Stimulated activated CD8-positive, alpha-beta memory T cell treated with anti-CD3 and anti-CD28 coated beads, Interleukin-4, amount 100 ng/mL, for 48 hours (primary cell): Measurements from ENCODE around the gene EIF2S2.
"Not testable (repeated sequence)": the region's sequence is repeated elsewhere in the genome, so short reads cannot be mapped to it uniquely, and the experiment has no call there.

Source experiments
- DNase-seq: peaks from one replicate; pipeline ENCODE4 v3.0.0-alpha.2; 2020

Gene EIF2S2, protein sequence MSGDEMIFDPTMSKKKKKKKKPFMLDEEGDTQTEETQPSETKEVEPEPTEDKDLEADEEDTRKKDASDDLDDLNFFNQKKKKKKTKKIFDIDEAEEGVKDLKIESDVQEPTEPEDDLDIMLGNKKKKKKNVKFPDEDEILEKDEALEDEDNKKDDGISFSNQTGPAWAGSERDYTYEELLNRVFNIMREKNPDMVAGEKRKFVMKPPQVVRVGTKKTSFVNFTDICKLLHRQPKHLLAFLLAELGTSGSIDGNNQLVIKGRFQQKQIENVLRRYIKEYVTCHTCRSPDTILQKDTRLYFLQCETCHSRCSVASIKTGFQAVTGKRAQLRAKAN

GRCh38 chr20:34111702-34112599 is at the start of gene EIF2S2:
Gene EIF2S2, minus strand, starts transcription at chr20:34112243. Its CDS starts 133 bp downstream, at chr20:34112110.
- DNase-seq, result peak; percentile 93

DNA sequence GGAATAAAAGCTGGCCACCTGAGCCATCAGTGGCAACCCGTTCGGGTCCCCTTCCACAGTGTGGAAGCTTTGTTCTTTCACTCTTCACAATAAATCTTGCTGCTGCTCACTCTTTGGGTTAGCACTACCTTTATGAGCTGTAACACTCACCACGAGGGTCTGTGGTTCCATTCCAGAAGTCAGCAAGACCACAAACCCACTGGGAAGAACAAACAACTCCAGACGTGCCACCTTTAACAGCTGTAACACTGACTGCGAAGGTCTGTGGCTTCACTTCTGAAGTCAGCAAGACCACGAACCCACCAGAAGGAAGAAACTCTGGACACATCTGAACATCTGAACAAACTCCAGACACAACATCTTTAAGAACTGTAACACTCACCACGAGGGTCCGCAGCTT is 45.7 kb upstream of the EIF2S2 start:
- not testable (repeated sequence) for DNase-seq

GRCh38 chr20:34155836-34156235 is 43.8 kb upstream of the EIF2S2 start:
- no peak for DNase-seq

- not testable (repeated sequence) for DNase-seq
Observed at GRCh38 chr20:34153169-34153568, 41.1 kb upstream of the EIF2S2 start.

DNA sequence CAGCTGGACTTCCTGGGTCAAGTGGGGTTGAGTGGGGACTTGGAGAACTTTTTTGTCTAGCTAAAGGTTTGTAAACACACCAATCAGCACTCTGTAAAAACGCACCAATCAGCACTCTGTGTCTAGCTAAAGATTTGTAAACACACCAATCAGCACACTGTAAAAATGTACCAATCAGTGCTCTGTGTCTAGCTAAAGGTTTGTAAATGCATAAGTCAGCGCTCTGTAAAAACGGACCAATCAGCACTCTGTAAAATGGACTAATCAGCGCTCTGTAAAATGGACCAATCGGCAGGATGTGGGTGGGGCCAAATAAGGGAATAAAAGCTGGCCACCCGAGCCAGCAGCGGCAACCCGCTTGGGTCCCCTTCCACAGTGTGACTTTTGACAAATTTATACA is 40.0 kb upstream of the EIF2S2 start:
- not testable (repeated sequence) for DNase-seq

DNA sequence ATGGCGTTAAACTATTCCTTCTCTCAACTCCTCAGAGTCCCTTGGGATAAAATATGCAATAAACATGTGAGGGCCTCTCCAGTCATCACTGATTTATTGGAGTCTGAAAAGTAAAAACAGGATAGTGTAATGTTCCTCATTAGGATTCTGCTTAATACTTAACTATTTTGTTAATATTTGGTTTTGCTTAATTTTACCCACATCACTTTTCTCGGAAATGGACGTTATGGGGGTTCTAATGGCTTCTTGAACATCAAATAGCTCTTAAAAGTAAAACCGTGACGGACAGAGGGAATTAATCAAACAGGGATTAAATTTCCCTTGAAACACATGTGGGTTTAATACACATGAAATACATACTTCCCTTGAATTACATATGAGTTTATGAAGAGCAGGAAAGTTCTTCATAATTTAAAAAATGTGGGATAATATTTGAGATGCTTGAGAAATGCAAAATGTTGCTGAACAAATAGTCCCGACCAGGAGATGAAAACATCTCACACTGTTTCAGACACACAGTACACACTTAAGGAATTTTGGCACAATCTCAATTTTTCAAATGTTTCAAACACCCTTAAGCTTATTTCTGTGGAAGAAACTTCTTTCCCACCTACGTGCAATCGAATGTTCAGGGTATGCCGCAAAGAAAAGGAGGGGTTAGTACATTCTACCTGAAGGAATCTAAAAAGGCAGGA is 38.4 kb upstream of the EIF2S2 start:
- no peak for DNase-seq

DNA sequence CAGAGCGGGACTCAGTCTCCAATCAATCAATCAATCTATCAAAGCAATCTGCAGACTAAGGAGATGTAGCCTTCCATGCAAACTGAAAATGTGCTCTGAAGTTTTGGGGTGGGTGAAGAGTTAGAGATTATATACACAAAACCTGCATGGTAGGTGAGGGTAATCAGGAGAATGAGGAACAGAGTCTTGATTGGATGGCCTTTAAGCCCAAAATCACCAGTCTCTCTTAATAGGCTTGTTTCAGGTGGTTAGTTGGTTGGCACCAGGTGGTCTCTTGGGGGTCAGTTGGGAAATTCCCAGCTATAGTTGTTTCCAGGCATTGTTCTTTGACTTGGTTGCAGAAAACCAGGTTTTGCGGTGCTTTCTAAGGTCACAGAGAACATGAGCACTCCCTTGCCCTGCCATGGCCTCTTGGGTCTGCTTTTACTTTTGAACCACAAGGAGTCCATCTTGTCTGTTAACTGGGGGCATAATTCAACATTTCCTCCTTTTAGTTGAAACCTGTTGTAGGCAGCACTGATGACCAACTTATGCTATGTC is 33.3 kb upstream of the EIF2S2 start:
- DNase-seq, result no peak

GRCh38 chr20:34143951-34144350 is 31.9 kb upstream of the EIF2S2 start:
- no peak for DNase-seq

DNA sequence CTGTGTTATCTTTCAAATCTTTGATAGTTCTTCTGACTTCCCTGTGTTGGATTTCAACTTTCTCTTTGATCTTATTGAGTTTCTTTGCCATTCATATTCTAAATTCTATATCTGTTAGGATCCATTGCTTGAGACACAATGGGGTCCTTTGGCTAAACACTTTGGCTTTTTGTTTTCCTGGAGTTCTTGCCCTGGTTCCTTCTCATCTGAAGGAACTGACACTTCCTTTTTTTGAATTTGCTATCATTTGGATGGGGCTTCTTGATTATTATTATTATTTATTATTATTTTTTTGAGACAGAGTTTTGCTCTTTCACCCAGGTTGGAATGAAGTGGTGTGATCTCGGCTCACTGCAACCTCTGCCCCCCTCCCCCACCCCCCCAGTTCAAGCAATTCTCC is 30.1 kb upstream of the EIF2S2 start:
- DNase-seq, result no peak

- DNase-seq, result no peak
Observed at GRCh38 chr20:34141293-34141692, 29.2 kb upstream of the EIF2S2 start.

DNA sequence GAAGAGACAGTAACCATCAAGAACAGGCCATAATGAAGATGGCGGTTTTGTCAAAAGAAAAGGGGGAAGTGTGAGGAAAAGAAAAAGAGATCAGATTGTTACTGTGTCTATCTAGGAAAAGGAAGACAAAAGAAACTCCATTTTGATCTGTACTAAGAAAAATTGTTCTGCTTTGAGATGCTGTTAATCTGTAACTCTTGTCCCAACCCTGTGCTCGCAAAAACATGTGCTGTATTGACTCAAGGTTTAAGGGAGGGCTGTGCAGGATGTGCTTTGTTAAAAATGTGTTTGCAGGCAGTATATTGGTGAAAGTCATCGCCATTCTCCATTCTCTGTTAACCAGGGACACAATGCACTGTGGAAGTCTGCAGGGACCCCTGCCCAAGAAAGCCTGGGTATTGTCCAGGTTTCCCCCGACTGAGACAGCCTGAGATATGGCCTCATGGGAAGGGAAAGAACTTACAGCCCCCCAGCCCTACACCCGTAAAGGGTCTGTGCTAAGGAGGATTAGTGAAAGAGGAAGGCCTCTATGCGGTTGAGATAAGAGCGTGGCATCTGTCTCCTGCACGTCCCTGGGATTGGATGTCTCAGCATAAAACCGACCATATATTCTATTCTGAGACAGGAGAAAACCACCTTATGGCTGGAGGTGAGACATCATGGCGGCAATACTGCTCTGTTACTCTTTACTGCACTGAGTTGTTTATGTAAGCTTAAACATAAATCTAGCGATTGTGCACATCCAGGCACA is 23.7 kb upstream of the EIF2S2 start:
- DNase-seq, result not testable (repeated sequence)

GRCh38 chr20:34133365-34133860 is 21.4 kb upstream of the EIF2S2 start:
- DNase-seq, result not testable (repeated sequence)

DNA sequence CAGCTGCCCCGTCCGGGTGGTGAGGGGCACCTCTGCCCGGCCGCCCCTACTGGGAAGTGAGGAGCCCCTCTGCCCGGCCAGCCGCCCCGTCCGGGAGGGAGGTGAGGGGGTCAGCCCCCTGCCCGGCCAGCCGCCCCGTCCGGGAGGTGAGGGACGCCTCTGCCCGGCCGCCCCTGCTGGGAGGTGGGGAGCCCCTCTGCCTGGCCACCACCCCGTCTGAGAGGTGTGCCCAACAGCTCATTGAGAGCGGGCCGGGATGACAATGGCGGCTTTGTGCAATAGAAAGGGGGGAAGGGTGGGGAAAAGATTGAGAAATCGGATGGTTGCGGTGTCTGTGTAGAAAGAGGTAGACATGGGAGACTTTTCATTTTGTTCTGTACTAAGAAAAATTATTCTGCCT is 20.9 kb upstream of the EIF2S2 start:
- not testable (repeated sequence) for DNase-seq

DNA sequence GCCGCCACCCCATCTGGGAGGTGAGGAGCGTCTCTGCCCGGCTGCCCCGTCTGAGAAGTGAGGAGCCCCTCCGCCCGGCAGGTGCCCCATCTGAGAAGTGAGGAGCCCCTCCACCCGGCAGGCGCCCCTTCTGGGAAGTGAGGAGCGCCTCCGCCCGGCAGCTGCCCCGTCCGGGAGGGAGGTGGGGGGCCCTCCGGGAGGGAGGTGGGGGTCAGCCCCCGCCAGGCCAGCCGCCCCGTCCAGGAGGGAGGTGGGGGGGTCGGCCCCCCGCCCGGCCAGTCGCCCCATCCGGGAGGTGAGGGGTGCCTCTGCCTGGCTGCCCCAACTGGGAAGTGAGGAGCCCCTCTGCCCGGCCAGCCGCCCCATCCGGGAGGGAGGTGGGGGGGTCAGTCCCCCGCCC is 20.4 kb upstream of the EIF2S2 start:
- DNase-seq, result not testable (repeated sequence)

GRCh38 chr20:34131491-34131890 is 19.4 kb upstream of the EIF2S2 start:
- no peak for DNase-seq

- peak; percentile 56 for DNase-seq
Observed at GRCh38 chr20:34129518-34130162, 17.6 kb upstream of the EIF2S2 start.

DNA sequence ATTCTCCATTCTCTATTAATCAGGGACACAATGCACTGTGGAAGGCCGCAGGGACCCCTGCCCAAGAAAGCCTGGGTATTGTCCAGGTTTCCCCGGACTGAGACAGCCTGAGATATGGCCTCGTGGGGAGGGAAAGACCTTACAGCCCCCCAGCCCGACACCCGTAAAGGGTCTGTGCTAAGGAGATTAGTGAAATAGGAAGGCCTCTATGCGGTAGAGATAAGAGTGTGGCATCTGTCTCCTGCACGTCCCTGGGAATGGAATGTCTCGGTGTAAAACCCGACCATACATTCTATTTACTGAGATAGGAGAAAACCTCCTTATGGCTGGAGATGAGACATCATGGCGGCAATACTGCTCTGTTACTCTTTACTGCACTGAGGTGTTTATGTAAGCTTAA is 15.7 kb upstream of the EIF2S2 start:
- no peak for DNase-seq

DNA sequence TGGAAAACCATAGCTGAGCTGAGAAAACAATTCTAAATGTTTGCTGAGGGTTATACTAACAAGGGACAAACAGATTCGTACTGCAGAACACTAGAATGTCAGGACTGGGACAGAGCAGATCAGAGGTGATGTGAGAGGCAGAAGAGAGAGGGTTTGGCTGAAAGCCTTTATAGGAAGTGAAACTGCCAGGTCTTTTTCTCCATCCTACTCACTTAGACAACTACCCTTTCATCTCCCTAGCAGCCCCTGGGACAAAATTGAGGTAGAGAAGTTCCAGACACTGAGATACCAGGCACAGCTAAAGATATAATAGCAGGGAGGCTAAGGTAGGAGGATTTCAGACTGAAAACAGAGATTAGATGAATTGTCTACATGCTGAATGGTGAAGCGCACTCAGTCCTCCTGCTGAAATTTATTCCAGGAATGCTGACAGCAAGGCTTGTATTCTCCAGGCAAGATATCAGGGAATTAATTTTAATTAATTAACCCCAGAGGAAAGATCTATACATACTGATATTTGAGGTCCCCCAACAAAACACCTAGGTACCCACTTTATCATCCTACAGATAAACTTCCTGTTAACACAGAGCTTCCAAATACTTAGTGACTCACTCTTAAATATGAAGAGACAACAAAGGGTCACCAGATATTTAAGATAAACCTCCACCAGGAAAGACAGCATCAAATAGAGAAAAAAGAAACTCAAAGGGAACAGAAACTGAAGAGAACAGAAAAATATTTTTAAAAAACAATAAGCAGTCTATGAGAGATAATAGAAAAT is 12.6 kb upstream of the EIF2S2 start:
- no peak for DNase-seq

GRCh38 chr20:34123309-34123708 is 11.3 kb upstream of the EIF2S2 start:
- no peak for DNase-seq

GRCh38 chr20:34122274-34122980 is 10.4 kb upstream of the EIF2S2 start:
- DNase-seq, result no peak
